HK-2 (cell line): Measurements from ENCODE around the gene COL27A1.

ENCODE experiments used
- DNase-seq: peaks from one replicate; pipeline ENCODE4 v3.0.0-alpha.2; 2018; ENCODE audit not compliant: unreplicated experiment

COL27A1 gene

DNA sequence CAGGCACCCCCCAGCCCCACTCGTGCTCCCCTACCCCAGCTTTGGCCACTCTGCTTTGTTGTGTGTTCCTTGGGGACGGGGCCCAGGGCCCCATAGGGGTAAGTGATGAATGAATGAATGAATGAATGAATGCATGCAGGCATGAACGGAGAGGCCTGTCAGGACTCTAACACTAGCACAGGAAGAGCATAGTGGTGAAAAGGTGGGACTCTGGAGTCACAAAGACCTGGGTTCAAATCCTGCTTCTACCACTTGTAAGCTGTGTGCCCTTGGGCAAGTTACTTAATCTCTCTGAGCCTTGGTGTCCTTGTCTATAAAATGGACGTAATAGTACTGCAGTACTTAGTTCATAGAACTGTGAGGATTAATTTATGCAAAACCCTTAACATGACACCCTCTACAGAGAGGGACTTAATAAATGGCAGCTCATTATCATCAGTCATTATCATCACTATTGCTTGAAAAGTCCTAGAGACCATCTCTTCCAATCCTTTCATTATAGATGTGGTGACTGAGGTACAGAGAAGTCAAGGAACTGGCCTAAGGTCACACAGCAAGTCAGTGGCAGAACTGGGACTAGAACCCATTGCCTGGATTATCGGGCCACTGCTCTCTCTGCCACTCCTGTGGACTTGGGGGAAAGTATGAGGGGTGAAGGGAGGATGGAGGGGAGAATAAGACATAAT lies 187.6 kb downstream of the COL27A1 start:
- no peak for DNase-seq

DNA sequence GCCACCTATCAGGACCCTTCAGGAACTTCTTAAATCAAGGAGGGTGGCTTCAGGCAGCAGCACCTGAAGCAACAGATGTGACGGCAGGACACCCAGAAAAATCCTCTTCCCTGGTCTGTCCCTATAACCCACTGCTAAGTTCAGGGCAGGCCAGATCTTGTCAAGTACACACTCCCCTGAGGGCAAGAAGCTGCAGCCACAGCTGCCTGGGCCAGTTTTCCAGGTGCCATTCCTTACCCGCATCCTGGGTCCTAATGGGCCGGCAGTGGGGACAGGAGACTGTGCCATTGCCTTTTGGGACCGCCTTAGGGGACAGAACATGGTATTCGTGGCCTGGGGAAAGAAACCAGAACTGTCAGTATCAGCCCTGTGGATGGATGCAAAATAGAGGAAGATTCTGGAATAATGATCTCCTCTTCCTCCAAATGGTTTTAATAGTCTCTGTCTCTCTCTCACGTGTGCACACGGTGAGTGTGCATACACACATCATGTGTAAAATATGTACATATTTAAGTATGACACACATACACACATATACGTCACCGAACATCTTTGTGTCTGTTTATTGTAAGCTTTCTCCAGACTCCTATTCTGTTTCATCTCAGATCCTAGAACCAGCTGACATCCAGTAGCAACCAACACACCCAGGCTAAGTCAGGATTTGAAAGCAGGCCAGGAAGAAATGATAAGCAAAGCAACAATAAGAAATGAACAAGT lies 188.3 kb downstream of the COL27A1 start:
- DNase-seq, result no peak

DNA sequence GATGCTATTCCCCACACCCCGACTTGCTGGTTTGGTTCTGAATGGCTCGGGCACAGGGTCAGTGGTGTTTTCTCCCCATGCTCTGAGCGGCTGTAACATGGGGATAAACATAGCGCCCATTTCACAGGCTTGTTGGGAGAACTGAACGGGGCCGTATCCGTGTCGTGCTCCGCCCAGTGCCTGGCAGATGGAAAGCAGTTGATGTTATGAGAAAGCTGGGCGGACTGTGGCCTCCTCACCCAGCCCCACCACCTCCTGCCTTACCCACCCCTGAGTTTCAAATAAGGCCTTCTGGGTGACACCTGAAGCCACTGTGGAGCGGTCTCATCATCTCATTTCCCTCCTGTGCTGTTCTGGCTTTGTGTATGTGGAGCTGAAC lies 188.8 kb downstream of the COL27A1 start:
- no peak for DNase-seq

DNA sequence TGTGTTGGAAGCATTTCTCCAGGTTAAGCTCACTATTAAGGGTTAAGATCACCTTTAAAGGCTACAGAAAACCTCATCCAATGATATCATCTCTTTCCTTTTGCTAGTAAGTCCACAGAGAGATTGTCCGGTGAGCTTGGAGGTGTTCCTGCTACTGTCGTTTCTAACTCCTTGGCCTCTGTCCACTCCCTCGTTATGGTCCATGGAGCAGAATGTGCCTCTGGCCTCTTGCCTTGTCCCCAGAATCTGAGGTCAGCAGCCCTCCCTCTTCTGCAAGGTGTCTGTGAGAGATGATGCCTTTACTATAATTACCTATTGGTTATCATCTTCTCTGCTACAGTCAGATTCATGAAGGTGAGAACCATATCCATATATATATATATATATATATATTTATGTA lies 189.4 kb downstream of the COL27A1 start:
- no peak for DNase-seq

DNA sequence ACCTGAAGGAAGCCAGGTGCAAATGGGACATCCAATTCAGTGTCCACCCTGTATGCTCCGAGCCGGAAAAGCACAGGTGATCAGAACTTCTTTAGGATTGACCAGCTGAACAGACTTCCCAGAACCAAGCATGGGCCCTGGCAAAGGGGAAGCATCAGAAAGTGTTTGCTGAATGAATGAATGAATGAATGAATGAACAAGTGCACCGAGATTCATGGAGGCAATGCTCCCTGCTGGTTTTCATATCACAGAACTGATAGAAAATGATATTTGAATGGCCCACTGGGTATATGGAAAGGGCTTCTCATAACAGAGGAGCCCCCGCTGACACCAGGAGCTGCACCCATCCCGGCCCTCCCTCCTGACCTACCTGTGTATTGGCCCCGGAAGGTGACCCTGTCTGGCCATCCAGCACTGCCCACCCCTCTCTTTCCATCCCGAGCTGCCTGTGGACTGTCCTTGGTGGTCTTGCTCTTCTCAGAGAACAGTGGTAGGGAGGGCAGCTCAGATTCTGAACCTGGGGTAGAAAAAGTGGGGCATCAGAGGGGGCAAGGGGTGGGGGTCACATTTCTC lies 190.2 kb downstream of the COL27A1 start:
- no peak for DNase-seq

DNA sequence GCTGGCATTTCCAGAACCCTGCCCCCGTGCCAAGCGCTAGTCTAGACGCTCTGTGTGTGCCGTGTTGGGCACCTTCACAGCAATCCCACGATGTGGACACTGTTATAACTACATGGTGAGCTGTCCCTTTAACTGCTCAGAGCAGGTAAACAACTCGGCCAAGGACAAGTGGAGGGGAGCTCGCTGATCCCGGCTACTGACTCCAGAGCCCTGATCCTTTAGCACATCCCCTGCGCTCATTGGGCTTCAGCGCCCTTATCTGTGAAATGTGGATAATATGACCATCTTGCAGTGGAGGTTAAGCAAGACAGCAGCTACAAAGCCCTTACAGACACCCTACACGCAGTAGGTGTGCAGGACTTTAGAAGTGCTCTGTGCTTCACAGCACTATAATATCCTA lies 190.8 kb downstream of the COL27A1 start:
- DNase-seq, result no peak

DNA sequence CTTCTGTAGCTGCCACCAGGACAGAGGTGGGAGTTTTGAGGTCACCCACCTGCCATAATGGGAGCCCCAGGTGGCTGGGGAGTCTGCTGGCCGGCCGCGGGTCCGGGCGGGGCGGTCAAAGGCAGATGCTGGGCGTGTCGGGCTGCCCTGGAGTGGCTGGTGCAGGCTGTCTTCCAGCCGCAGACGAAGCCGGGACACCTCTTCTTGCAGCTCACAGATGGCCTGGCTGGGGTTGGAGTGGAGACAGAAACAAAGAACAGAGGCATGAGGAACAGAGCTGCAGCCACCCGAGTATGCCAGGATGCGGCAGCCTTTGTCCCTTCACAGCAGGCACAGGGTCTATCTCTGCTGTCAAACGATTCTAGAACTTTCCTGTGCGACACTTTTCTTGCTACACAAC lies 192.3 kb downstream of the COL27A1 start:
- no peak for DNase-seq

DNA sequence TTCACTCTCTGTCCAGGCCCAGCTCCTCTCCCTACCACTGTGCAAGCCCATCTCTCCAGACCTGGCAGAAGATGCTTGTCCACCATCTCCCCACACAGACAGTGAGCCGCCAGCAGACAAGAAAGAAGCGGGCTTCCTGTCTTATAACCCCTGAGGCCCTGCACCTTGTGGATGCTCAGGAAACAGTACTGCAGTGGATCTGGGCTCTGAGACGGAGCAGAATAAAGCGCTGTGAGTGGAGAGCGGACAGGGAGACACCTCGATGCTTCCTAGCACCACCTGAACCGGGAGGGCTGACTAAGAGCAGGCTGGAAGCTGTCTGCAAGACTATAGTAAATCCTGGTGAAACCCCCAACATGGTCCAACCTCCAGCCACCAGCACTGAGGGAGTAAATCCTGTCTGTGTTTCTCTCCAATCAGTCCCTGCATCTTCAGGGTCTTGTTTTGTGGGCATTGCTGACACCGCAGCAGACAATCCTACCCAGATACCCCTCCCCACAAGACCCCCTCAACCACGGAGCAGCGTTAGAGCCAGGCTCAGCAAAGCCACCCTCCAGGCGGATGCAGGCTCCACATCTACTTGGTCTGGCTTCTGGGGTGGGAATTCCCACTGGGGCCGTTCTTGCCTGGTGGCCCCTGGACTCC lies 193.0 kb downstream of the COL27A1 start:
- DNase-seq, result no peak

DNA sequence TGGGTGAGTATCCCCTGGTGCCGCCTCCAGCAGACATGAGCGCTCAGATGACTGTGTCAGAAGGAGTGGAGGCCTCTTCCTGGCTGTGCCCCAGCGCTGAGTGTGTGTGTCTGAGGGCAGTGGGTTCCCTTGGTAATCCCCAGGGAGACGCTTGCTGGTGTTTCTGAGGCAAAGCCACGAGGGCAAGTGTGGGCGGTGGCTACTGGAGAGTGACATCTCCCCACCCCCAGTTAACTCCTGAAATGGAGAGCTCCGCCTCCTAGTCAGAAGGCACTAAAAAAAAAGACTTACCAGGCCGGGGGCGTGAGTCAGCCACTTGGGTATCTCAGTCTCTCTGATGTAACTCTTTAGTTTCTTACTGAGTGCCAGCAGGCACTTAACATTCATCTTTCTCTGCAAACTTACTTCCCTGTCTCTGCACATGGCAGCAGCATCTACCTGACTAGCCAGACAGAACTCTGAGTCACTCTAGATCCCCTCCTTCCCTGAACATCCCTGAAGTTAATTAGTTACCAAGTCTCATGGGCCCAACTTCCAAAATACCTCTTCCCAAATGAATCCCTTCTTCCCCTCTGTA lies 193.7 kb downstream of the COL27A1 start:
- DNase-seq, result peak; percentile 98

DNA sequence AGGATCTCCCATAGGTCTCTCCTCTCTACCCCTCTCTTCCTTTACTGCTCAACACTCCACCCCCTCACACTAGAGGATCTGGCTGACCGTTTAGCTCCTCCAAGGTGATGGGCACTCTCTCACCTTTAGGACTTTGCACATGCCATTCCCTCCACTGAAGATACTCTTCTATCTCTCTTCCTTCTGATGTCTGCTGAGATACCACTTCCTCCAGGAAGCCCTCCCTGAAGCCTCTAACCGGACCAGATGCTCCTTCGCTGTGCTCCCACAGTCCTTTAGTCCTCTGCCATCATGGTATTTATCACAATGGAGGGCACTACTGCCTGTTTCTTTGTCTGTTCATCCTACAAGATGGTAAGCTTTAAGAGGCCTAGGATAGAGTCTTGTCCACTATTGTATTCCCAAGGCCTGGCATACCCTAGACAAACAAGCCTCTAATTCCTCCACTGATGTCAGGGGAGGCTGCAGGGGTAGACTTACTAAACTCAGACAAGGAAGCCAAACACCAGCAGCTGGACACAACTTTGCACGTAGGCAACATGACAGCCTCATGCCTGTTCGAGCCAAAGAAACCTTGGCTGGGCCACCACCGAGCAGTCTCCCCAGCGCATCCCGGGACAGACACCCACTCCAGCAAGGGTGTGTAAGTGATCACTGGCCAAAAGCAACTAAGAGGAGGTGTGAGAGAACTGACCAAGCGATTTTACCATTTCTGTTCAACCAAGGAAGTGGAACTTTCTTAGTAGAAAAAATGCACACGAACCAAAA lies 194.6 kb downstream of the COL27A1 start:
- DNase-seq, result no peak

DNA sequence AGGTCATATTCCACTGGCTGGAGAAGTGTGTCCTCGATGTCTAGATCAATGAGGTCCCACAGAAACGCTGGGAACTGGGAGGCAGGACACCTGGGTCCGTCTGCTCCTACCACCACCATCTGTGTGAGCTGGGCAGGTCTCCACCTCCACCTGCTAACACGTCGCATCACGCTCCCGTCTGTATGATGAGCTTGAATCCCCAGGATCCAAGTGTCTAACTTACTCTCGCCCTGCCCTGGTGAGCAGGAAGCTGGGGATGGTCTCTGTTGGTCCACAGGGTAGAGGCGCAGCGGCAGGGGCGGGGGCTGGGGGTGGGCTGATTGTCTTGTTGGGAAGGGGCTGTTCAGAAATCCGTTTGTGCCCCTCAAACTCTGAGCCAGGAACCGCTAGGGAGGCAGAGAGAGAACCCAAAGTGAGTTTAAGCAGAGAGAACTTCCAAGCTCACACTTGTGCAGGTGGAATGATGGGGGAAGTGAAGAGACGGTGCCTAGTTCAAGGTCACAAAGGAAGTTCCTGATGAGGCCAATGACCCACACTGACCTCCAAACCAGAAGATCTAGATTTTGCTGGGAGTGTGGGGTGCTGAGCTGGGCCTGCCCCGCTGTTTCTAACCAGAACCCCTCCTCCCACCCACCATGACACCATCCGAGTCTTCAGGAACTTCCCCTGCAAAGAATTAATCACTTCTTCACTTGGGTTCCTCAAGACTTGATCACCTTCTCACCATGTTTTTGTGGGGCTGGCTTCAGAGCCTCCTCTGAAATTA lies 195.5 kb downstream of the COL27A1 start:
- DNase-seq, result no peak

DNA sequence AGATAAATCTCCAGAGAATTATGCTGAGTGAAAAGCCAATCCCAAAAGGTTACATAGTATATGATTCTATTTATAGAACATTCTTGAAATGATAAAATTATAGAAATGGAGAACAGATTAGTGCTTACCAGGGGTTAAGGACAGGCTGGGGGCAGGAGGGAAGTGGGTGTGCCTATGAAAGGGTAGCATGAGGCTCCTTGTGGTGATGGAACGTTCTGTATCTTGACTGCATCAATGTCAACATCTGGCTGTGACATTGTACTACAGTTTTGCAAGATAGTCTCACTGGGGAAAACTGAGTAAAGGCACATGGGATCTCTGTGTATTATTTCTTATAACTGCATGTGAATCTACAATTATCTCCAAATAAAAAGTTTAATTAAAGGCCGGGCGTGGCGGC lies 196.6 kb downstream of the COL27A1 start:
- DNase-seq, result no peak

DNA sequence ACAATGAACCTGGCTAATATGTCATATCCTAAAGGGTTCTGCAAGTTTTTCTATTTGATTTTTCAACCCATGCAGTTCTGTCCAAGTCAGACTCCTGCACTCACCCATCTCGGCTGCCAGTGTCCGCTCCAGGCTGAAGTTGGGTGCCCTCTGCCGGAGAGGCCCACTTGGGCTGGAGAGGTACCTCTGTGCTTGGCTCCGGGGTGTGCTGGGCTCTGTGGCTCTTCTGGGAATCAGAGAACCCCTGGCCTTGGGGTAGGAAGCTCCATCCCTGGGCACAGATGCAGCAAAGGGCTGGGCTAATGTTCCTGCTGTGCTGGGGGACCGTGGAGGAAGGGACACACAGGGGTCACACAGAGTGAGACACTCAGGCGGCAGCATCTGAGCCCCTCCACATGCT lies 200.5 kb downstream of the COL27A1 start:
- no peak for DNase-seq

DNA sequence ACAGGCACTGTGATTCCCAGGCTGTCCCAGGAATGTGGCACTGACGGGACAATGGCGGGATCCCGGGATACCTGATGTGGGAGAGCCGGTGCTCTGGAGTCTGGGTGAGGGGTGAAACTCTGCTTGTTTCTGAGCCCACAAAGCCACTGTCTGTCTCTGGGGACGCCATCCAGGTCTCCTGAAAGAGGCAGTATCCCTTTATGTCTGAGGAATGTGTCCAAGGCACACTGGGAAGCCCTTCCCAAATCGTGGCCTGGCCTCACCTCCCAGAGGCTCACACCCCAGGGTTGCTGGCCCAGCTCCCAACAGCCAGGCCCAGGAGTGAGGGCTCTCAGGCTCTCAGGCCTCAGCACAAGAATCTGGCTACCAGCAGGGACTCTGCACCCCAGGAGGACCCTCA lies 201.5 kb downstream of the COL27A1 start:
- no peak for DNase-seq

DNA sequence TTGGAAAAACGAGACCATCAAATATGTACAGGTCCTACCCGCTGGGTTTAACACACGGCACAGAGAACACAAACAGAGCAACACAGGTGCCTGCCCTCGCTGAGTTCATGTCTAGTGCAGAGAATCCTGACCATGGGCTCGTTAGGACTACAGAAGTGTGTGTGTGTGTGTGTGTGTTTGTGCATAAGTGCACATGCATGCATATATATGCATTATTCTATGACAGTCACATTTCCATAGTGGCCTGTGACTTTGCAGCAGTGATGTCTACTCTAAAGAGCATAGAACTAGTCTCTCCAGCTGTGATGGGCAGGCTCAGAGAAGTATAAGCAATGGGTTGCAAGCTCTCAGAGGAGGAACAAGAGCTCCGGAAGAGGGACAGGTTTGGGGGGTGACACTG lies 202.0 kb downstream of the COL27A1 start:
- DNase-seq, result no peak

DNA sequence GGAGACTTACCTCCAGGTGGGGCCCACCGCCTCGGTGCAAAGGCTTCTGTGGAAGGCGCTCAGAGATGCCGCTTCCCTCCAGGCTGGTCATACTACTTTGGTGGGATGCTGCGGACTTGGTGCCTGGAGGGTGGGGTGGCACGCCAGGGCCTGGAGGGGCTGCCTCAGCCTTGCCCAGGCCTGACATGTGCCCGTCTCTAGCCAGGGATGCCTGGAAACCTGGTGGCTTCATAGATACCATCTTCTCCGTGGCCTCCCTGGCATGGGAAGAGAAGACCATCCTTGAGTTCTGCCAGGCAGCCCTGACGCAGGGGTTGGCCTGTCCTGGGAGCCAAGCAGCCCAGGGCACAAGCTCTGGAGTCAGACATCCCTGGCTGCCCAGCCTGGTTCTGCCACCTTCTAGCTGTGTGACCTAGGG lies 202.6 kb downstream of the COL27A1 start:
- DNase-seq, result no peak

DNA sequence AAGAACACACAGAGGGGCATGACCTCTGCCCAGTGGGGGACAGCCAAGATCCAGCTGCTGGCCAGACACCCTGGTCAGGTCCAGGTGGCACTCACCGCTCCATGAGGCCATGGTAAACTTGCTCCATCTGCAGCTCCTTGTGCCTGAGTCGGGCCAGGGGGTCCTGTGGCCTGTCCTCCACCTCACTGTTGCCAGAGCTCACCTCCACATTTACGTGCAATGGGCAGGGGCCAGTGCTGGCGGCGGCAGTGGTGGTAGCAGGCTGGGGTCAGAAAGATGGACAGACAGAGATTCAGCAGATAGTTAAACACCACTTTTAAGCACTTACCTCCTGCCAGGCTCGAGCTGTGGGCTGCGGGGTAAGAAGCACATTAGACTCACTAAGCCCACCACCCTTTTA lies 204.5 kb downstream of the COL27A1 start:
- DNase-seq, result no peak

DNA sequence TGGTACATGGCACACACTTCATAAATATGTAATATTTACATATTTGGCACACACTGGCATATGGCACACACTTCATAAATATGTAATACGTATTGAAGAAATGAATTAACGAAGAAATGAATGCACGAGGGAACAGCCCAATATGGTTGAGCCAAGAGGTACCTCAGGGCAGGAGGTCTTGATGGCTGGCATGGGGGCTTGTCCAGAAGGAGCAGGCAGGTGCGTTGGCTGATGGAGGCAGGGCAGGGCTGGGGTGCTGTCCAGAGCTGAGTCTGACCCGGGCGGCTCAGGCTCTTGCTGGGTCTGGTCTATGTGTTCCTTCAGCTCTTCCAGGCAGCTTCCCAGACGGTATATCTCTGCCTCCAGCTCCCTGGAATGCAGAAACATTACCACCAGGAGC lies 206.2 kb downstream of the COL27A1 start:
- no peak for DNase-seq
